GM12891 (cell line): Measurements from ENCODE around the gene KCNG1.
"Not testable (repeated sequence)": the region's sequence is repeated elsewhere in the genome, so short reads cannot be mapped to it uniquely, and the experiment has no call there.

ENCODE experiments used
- DNase-seq: peaks from one replicate; pipeline ENCODE4 v3.0.0; 2011; ENCODE audit warnings: low spot score; ENCODE audit not compliant: insufficient read length
- FAIRE-seq: peaks from 2 replicates; lab custom pipeline; 2011; peaks lifted over from hg19 to GRCh38; lab: Jason Lieb, UNC
- PAX5 ChIP-seq: IDR thresholded peaks from 2 replicates; pipeline ENCODE4 v1.6.1; 2011; ENCODE audit warnings: low read length, moderate library complexity, mild to moderate bottlenecking; ENCODE audit not compliant: insufficient read depth, severe bottlenecking
- POLR2A ChIP-seq: IDR thresholded peaks from 2 replicates; pipeline ENCODE4 v1.6.1; 2011; ENCODE audit warnings: low read depth, low read length, control low read depth
- POLR2AphosphoS5 ChIP-seq: IDR thresholded peaks from 2 replicates; pipeline ENCODE4 v1.6.1; 2011; ENCODE audit warnings: low read depth, low read length, control low read depth
- POU2F2 ChIP-seq: IDR thresholded peaks from 2 replicates; pipeline ENCODE4 v1.6.1; 2011; ENCODE audit warnings: low read depth, mild to moderate bottlenecking, control low read depth, low read length, moderate library complexity
- SPI1 ChIP-seq: IDR thresholded peaks from 2 replicates; pipeline ENCODE4 v1.6.1; 2011; ENCODE audit warnings: low read depth, low read length, control low read depth
- TAF1 ChIP-seq: IDR thresholded peaks from 2 replicates; pipeline ENCODE4 v1.6.1; 2011; ENCODE audit warnings: low read depth, low read length, control low read depth

Gene KCNG1

DNA sequence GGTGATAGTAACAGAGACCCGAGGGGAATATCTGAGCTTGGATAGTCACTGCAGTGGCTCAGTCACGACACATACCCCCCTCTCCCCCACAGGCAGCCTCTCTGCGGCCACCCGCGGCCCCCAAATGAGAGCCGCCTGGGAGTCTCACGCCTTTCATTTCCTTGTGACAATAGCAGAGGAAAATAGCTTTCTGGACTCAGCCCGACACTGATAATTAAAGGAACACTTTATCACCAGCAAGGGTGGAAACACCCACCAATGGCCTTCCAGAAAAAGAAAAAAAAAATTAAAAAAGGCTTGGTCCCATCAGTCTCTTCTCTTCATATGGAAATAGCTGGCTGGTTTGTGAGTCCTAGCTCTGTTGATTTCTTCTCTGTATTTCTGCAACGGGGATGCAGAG, 35.1 kb upstream of the KCNG1 start:
- no peak for DNase-seq
- FAIRE-seq, result no peak
- TF ChIP-seq POU2F2, result no peak
- no peak for TF ChIP-seq POLR2AphosphoS5
- TF ChIP-seq TAF1, result no peak
- TF ChIP-seq SPI1, result no peak
- TF ChIP-seq POLR2A, result no peak
- no peak for TF ChIP-seq PAX5

DNA sequence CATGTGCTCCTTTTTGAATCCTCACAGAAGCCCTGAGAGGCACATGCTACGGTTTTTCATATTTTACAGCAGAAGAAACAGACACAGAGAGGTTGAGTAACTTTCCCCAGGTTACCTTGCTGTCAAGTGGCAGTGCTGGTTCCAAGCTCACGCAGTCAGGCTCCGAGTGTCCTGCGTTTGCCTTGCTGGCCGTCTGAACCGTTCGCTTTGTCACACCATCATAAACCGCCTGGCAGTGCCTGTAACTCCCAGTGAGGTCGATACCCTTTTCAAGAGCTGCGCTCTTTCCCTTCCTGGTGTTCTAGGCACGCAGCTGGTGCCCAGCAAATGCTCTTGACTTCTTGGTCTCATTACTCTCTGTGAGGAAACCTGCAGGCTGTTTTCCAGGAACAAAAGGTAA, 31.3 kb upstream of the KCNG1 start:
- DNase-seq (no peak), FAIRE-seq (no peak)
- TF ChIP-seq PAX5 (no peak), SPI1 (no peak), POLR2AphosphoS5 (no peak), POU2F2 (no peak), POLR2A (no peak), TAF1 (no peak)

- TF ChIP-seq POU2F2 (no peak), POLR2AphosphoS5 (no peak), SPI1 (no peak), PAX5 (no peak), TAF1 (no peak), POLR2A (no peak)
- no peak for DNase-seq
- no peak for FAIRE-seq
Measured at GRCh38 chr20:51050531-51051075, 27.7 kb upstream of the KCNG1 start.

GRCh38 chr20:51046021-51046985, 23.4 kb upstream of the KCNG1 start:
- no peak for FAIRE-seq
- DNase-seq, result no peak
- TF ChIP-seq POLR2A, result no peak

GRCh38 chr20:51045492-51045891, 22.6 kb upstream of the KCNG1 start:
- not testable (repeated sequence) for FAIRE-seq, DNase-seq

- TF ChIP-seq POLR2AphosphoS5, result no peak
- TF ChIP-seq POU2F2, result no peak
- no peak for TF ChIP-seq TAF1
- no peak for TF ChIP-seq PAX5
- no peak for TF ChIP-seq SPI1
- TF ChIP-seq POLR2A, result no peak
- DNase-seq (no peak), FAIRE-seq (no peak)
Measured at GRCh38 chr20:51044796-51045195, 21.9 kb upstream of the KCNG1 start.

DNA sequence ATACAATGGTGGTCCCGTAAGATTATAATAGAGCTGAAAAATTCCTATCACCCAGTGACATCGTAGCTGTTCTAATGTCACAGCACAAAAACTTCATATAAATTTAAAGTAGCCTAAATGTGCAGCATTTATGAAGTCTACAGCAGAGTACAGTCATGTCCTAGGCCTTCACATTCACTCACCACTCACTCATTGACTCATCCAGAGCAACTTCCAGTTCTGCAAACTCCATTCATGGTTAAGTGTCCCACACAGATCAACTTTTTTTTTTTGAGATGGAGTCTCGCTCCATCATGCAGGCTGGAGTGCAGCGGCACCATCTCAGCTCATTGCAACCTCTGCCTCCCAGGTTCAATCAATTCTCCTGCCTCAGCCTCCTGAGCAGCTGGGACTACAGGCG, 20.9 kb upstream of the KCNG1 start:
- FAIRE-seq (no peak), DNase-seq (no peak)
- no peak for TF ChIP-seq POU2F2
- TF ChIP-seq PAX5, result no peak
- TF ChIP-seq POLR2A, result no peak
- no peak for TF ChIP-seq SPI1
- no peak for TF ChIP-seq POLR2AphosphoS5
- no peak for TF ChIP-seq TAF1

DNA sequence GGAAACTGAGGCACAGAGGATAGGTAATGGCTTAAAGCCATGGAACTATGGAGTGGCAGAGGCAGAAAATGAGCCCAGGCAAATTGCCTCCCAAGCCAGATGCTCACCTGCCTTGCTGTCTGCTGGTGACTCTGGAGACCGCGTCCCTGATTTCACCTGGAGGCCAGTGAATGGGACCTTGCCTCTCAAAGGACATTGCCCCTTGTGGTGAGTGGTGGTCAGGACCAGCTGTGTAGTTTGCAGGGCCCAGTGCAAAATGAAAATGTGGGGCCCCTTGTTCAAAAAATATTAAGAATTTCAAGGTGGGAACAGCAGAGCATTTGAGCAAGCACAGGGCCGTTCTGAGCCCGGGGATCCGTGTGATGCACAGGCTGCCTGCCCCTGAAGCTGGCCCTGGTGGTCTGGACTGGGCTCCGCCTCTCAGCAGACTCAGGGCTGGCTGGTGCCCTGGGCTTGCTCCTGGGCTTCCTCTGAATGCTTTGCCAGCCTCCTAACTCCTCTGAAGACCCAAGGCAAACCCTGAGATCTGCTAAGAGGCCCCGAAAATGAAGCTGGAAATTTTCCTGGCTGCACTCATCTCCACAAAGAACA, 19.8 kb upstream of the KCNG1 start:
- FAIRE-seq (no peak), DNase-seq (no peak)
- TF ChIP-seq TAF1 (no peak), POU2F2 (no peak), POLR2A (no peak), SPI1 (no peak), PAX5 (no peak), POLR2AphosphoS5 (no peak)

DNA sequence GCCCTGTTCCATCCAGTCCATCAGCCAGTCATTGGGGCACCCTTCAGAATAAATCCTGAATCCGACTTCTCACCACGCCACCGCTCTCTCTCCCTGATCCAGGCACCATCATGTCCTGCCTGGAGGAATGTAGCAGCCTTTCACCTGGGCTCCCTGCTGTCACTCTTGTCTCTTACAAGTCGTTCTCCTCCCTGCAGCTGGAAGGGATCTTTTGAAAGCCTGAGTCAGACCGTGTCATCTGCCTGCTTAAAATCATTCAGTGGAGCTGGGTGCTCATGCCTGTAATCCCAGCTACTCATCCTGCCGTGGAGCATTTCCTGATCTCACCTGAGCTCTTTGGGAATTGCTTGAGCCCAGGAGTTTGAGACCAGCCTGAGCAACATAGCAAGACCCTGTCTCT, 19.2 kb upstream of the KCNG1 start:
- FAIRE-seq (no peak), DNase-seq (no peak)
- TF ChIP-seq SPI1, result no peak
- TF ChIP-seq PAX5, result no peak
- TF ChIP-seq TAF1, result no peak
- TF ChIP-seq POLR2A, result no peak
- no peak for TF ChIP-seq POU2F2
- TF ChIP-seq POLR2AphosphoS5, result no peak
